NCI-H2081 (cell line): ENCODE measurements around the gene KRTAP5-4.
"Not testable (repeated sequence)": the region's sequence is repeated elsewhere in the genome, so short reads cannot be mapped to it uniquely, and the experiment has no call there.

Experiments used
- DNase-seq, 2 experiments: peaks; one replicate each; lab custom pipeline; 2025; lab: John Stamatoyannopoulos, UW

KRTAP5-4 gene

DNA sequence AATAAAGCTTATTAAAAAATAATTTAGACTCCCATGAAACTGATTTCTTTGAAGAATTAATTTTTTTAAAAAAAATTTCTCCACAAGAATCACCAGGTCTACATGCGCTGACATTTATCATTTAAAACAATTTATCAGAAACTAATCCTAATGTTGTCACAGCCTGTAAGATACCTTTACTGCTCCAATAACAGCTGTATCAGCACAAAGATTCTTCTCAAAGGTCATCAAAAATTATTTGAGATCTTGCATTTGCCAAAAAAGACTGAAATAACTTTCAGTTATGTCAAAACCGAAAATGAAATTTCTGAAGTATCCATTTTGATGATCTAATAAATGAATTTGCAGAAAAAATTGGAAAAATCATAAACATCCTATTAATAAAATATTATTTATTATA, 15.7 kb upstream of the KRTAP5-4 start:
- no peak for DNase-seq

DNA sequence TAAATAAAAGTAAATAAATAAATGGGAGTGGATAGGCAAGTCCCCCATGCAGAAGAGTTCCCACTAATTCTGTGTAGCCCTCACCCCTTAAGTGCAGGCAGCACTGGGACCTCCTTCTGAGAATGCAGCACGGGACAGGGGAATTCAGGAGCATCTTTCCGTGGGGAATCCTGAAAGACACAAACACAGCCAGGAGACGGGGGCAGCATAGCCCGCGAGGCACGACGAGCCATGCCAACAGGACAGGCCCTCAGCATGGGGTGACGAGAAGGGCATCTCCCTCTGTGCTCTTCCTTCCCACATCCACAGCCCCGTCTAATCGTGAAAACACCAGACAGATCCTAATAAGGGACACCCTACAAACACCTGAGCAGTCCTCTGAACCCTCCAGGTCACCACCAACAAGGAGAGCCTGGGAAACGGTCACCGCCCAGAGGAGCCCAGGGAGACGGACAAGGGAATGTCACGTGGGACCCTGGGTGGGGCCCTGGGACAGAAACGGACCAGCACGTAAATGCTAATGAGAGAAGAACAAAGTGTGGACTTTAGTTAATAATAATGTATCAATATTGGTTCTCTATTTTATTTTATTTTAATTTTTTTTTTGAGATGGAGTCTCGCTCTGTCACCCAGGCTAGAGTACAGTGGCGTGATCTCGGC, 14.5 kb upstream of the KRTAP5-4 start:
- no peak for DNase-seq

DNA sequence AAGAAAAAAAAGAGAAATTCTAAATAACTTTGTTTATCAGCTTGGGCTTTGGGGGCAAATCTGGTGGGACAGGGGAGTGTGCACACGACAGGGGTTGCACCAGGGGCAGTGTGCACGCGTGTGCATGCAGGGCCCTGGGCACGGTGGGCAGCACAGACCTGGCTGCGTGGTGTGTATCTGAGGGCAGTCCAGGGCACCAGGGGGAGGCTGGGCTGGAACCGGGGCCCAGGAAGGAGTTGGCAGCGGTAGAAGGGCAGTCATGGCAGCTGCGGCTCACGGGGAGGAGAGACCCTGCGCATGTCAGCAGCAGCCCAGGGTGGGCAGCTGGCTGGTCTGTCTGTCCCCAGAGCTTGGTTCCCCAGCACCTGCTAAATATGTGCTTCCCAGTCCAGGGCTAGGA, 11.9 kb upstream of the KRTAP5-4 start:
- no peak for DNase-seq

DNA sequence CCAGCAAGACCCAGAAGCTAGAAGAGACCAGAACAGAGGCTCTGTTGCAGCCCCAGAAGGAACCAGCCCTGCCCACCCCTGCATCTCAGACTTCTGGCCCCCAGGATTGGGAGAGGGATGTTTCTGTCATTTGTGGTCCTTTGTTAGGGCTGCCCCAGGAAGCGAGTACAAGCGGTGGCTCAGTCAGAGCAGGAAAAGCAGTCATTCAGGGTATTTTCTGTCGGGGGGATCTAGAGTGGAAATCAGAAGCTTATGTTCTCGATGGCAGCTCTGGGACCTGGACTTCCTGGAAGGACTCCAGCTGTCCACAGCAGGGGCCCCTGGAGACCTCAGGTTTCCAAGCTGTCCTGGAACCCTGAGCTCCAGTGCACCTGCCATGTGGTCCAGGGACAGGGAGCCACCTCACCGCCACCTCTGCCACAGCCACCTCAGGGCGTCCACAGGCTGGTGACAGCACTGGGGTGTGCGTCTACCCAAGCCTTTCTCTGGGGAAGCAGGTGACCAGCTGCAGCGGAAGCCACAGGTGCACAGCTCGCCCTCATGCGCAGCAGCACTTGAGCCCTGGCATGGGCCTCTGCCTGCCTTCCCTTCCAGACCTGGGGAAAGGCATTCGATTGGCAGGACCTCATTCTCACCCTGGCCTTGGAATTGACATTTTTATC, 10.2 kb upstream of the KRTAP5-4 start:
- DNase-seq: no peak

- DNase-seq: no peak
These were observed 9.2 kb upstream of the KRTAP5-4 start for GRCh38 chr11:1631066-1631568.

DNA sequence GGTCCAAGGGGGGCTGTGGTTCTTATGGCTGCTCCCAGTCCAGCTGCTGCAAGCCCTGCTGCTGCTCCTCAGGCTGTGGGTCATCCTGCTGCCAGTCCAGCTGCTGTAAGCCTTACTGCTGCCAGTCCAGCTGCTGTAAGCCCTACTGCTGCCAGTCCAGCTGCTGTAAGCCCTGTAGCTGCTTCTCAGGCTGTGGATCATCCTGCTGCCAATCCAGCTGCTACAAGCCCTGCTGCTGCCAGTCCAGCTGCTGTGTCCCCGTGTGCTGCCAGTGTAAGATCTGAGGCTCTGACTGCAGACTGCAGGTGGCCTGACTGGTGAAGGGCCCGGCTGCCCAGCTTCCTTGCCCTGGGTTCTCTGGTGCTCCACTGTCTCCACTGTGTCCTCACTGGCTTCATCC, 8.3 kb upstream of the KRTAP5-4 start:
- DNase-seq: no peak

GRCh38 chr11:1629326-1630185, 7.6 kb upstream of the KRTAP5-4 start, which contains the start of gene KRTAP5-5:
TSS of gene KRTAP5-5 (plus strand) at chr11:1629775. CDS start at chr11:1629841, 66 bp downstream.
- DNase-seq: no peak

DNA sequence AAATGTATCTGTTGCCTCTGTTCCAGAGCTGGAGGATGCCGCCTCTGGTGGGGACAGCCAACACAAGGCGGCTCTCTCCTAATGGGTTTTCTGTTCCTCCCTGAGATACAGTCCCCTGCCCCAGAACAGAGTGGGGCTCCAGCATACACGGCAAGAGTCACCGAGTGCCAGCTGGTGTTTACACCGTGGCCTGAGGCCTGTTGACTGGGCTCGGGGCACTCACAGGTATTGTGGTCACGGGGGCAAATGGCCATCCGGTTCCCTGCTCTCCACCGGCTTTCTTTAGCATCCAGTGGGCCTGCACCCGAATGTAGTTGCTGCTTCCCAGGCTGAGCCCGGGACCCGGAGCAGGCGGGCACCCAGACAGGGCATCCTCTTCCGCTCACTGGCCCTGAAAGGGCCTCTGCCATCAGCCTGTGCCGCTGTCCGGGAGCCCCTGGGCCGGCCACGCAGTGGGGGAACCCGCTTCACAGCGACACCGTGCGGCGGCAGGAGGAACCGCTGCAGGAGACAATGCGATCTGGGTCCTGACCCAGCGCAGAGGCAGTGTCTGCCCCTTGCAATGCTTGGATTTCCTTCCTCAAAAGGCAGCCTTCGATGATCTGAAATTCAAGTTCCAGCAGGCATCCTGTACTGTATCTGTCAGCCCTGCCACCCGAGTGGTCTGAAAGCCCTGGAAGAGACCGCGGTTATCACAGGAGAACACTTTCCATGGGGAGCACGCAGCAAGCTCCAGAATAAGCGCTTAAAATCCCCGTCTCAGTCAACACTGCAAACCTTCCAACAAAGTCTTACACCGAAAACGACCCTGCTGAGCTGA, 6.8 kb upstream of the KRTAP5-4 start:
- DNase-seq: no peak

DNA sequence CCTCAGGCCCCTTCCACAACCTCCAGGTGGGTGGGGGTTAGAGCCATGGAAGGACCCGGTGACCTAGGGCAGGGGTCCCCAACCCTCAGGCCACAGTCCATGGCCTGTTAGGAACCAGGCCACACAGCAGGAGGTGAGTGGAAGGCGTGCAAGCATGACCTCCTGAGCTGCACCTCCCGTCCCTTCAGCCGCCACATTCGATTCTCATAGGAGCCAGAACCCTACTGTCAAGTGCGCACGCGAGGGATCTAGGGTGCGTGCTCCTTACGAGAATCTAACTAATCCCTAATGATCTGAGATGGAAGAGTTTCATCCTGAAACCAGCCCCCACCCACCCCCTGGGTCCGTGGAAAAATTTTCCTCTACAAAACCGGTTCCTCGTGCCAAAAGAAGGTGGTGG, 3.6 kb upstream of the KRTAP5-4 start:
- no peak for DNase-seq

DNA sequence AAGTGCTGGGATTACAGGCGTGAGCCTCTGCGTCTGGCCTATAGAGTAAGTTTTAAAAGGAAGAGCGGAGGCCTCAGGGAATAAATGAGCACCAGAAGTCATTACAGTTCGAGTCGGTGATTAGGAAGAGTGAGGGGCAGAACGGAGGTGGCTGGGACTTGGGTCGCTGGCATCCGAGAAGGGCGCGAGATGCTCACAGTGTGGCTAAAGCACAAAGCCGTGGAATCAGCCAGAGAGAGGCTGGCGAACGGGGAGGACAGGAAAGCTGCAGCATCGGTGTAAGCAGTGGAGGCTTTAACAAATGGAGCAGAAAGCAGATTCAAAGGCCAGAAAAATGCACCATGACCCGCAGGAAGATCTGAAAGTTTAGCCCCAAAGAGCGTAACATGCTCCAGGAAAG, 2.7 kb upstream of the KRTAP5-4 start:
- no peak for DNase-seq

- no peak for DNase-seq
These were observed 1.8 kb upstream of the KRTAP5-4 start for GRCh38 chr11:1623716-1624115.

DNA sequence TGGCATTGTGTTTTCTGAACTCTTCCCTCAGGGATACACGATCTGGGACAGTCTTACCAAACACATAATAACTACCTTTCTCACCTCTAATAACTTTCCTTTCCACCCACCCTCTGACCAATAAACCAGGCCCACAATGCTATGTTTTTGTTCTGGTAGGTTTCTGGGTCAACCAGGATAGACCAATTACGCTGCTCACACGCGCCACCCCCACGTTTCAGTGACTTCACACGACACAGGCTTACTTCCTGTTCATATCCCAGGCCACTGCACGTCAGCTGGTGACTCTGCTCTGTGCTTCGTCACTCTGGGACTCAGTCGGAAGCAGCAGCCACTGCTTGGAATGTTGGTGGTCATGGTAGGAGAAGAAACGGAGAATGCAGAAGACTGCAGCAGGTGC, 2.5 kb downstream of the KRTAP5-4 start:
- DNase-seq: no peak

DNA sequence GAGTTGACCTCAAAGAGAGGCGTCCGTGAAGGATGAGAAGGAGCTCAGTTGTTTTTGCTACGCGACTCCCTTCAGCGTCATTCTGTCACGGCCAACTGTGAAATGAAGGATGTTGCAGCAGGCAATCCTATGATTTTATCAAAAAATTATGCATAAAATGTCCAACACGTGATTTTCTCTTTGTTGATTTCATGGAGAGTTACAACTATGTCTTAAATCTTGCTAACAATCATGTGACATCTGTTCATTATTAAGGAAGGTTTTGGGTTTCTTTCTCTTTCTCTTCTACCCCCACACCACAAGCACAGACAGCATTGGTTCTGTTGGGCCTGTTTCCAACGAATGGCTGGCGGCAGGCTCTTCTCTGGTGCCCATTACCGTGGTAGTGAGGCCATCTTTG, 3.7 kb downstream of the KRTAP5-4 start:
- DNase-seq: no peak

GRCh38 chr11:1608363-1608762, 13.6 kb downstream of the KRTAP5-4 start, which contains the start of gene KRTAP5-3:
TSS of gene KRTAP5-3 (minus strand) at chr11:1608463. CDS start at chr11:1608385, 78 bp downstream.
- DNase-seq: no peak

GRCh38 chr11:1607901-1608300, 14.0 kb downstream of the KRTAP5-4 start:
- DNase-seq: not testable (repeated sequence)

DNA sequence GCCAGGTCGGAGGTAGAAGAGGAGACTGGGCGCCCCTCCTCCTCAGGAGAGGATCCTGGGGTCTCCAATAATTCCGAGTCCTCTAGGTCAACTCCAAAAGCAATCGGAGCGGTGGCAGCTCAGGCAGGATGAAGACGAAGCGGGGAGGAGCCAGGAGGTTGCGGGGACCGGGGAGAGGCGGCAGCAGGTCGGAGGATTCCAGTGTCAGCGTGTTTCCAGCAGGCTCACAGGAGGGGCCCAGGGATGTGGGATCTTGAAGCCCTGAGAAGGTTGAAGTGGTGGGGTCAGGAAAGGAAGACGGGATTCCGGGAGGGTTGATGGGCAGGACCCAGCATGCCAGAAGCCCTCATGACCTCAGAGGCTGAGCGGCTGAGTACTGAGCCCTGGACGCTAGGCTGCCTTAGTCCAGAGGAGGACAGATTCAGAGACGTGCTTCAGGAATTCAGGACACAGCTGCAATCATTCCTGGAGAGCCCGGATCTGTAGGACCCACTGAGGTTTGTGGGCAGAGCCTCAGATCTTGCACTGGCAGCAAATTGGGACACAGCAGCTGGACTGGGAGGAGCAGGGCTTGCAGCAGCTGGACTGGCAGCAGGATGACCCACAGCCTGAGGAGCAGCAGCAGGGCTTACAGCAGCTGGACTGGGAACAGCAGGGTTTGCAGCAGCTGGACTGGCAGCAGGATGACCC, 14.6 kb downstream of the KRTAP5-4 start:
- DNase-seq: not testable (repeated sequence)

DNA sequence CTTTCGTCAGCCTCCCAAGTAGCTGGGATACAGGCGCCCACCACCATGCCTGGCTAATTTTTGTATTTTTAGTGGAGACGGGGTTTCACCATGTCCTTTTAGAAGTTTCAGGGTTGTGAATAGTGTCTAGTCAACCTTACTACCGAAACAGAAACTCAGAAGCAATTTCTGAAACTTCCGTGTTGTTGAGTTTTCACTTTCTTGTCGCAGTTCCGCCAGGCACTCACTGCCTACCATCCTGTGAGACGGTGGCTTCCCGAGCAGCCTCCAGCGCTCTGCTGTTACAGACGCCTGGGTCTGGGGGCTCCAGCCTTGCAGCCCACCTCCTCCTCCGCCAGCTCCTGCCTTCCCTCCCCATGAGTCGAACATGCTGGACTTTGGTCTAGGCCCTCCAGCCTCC, 16.0 kb downstream of the KRTAP5-4 start:
- not testable (repeated sequence) for DNase-seq

- no peak for DNase-seq
These were observed 17.2 kb downstream of the KRTAP5-4 start for GRCh38 chr11:1604711-1605110.

DNA sequence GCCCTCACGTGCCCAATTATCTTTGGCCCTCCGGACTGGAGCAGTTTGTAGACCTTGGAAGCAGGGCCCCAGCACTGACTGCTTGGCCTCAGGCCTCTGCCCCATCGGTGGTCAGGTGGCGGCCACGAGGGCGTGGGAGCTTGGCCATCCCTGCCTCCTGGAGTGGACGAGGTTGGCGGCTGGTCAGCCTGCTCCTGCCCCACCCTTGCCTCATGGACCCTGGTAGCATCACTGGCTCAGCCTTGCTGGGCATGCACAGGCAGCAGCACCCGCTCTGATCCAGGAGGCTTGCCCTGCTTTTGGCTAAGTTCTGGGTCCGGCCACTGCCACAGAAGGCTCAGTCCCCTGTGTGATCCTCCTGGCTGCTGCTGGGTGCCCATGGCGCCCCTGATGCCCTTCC, 17.8 kb downstream of the KRTAP5-4 start:
- DNase-seq: no peak

GRCh38 chr11:1603629-1604028, 18.3 kb downstream of the KRTAP5-4 start:
- DNase-seq: no peak

DNA sequence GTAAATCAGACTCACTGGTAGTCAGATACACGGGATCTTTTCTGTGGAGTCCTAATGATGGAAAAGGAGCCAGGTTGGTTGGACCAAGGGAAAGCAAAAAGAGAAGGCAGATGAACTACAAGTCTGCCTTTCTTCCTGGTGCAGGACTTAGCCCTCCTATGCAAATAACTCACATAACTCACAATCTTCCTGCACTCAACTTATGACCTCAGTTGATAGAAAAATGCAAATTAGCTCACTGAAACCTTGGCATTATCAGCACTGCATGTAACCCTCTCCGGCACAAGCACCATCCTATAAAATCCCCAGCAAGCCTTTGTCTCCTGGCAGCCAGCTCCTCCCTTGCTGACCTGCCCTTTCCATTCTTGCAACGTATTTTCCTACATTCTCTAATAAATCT, 20.3 kb downstream of the KRTAP5-4 start:
- not testable (repeated sequence) for DNase-seq
